Trophoblast cell (in vitro differentiated cells and primary cell): ENCODE measurements around the gene KIF23.

Experiments used
- DNase-seq, 2 donors: peaks; one replicate each; pipeline ENCODE4 v3.0.0-alpha.2; 2016
- H2AFZ ChIP-seq: 2 replicates; pipeline ENCODE4 v1.6.1; 2013; ENCODE audit warnings: low read length, moderate library complexity, mild to moderate bottlenecking; ENCODE audit not compliant: insufficient read depth, poor library complexity
- H2AK5ac ChIP-seq: 2 replicates; pipeline ENCODE4 v1.6.1; 2013; ENCODE audit warnings: mild to moderate bottlenecking, low read length
- H2BK120ac ChIP-seq: 2 replicates; pipeline ENCODE4 v1.6.1; 2013; ENCODE audit warnings: low read length, mild to moderate bottlenecking, moderate library complexity; ENCODE audit not compliant: insufficient read depth, poor library complexity
- H2BK12ac ChIP-seq: 2 replicates; pipeline ENCODE4 v1.6.1; 2013; ENCODE audit warnings: mild to moderate bottlenecking, low read length, moderate library complexity
- H2BK5ac ChIP-seq: 2 replicates; pipeline ENCODE4 v1.6.1; 2013; ENCODE audit warnings: low read length, low read depth, moderate library complexity, mild to moderate bottlenecking; ENCODE audit not compliant: poor library complexity
- H3K14ac ChIP-seq: 2 replicates; pipeline ENCODE4 v1.6.1; 2013; ENCODE audit warnings: mild to moderate bottlenecking, low read length
- H3K18ac ChIP-seq: 2 replicates; pipeline ENCODE4 v1.6.1; 2013; ENCODE audit warnings: mild to moderate bottlenecking, low read length
- H3K23ac ChIP-seq: 2 replicates; pipeline ENCODE4 v1.6.1; 2013; ENCODE audit warnings: low read length
- H3K27ac ChIP-seq: 2 replicates; pipeline ENCODE4 v1.5.1; 2013; ENCODE audit warnings: low read depth, mild to moderate bottlenecking, inconsistent platforms, low read length, moderate library complexity
- H3K27me3 ChIP-seq: 2 replicates; pipeline ENCODE4 v1.6.1; 2013; ENCODE audit warnings: inconsistent platforms, mild to moderate bottlenecking, low read length, moderate library complexity; ENCODE audit not compliant: insufficient read depth
- H3K36me3 ChIP-seq, 2 experiments: 1 replicate in 1 of 2; 2 replicates in 1 of 2; pipeline ENCODE4 v1.6.1; 2013; ENCODE audit warnings: low read length in 2 of 2, mild to moderate bottlenecking in 2 of 2, moderate library complexity in 1 of 2; ENCODE audit not compliant: insufficient read depth in 2 of 2, control insufficient read depth in 1 of 2
- H3K4ac ChIP-seq: 2 replicates; pipeline ENCODE4 v1.6.1; 2013; ENCODE audit warnings: low read depth, mild to moderate bottlenecking, low read length, moderate library complexity
- H3K4me1 ChIP-seq, 2 experiments: 1 replicate in 1 of 2; 2 replicates in 1 of 2; pipeline ENCODE4 v1.6.1; 2013; ENCODE audit warnings: low read length in 2 of 2, mild to moderate bottlenecking in 2 of 2, moderate library complexity in 1 of 2; ENCODE audit not compliant: insufficient read depth in 2 of 2, control insufficient read depth in 1 of 2
- H3K4me2 ChIP-seq: 2 replicates; pipeline ENCODE4 v1.6.1; 2013; ENCODE audit warnings: inconsistent platforms, mild to moderate bottlenecking, low read length, moderate library complexity
- H3K4me3 ChIP-seq: 2 replicates; pipeline ENCODE4 v1.5.1; 2013; ENCODE audit warnings: mild to moderate bottlenecking, low read depth, low read length, inconsistent platforms
- H3K79me1 ChIP-seq: one replicate; pipeline ENCODE4 v1.6.1; 2013; ENCODE audit warnings: low read length
- H3K79me2 ChIP-seq: 2 replicates; pipeline ENCODE4 v1.6.1; 2013; ENCODE audit warnings: low read length, mild to moderate bottlenecking; ENCODE audit not compliant: control insufficient read depth, insufficient read depth, poor library complexity
- H3K9ac ChIP-seq: 2 replicates; pipeline ENCODE4 v1.6.1; 2013; ENCODE audit warnings: mild to moderate bottlenecking, low read length
- H3K9me3 ChIP-seq: 2 replicates; pipeline ENCODE4 v1.6.1; 2013; ENCODE audit warnings: low read depth, mild to moderate bottlenecking, control low read depth, inconsistent platforms, low read length; ENCODE audit not compliant: insufficient read depth
- H4K12ac ChIP-seq: 2 replicates; pipeline ENCODE4 v1.6.1; 2013; ENCODE audit warnings: low read depth, mild to moderate bottlenecking, low read length, moderate library complexity
- H4K8ac ChIP-seq: 2 replicates; pipeline ENCODE4 v1.6.1; 2013; ENCODE audit warnings: low read depth, mild to moderate bottlenecking, low read length, moderate library complexity
- H4K91ac ChIP-seq: one replicate; pipeline ENCODE4 v1.6.1; 2013; ENCODE audit warnings: low read depth, mild to moderate bottlenecking, low read length, moderate library complexity
- WGBS: extraction: QIAGEN DNeasy Blood & Tissue Kit; methylation state at CpG from one replicate; pipeline ENCODE4 v1.1.7; 2013; ENCODE audit warnings: missing lambda C conversion rate; ENCODE audit not compliant: insufficient read length, insufficient coverage; ENCODE audit errors: extremely low coverage; 5-methylcytosine and 5-hydroxymethylcytosine counted together

The KIF23 gene

DNA sequence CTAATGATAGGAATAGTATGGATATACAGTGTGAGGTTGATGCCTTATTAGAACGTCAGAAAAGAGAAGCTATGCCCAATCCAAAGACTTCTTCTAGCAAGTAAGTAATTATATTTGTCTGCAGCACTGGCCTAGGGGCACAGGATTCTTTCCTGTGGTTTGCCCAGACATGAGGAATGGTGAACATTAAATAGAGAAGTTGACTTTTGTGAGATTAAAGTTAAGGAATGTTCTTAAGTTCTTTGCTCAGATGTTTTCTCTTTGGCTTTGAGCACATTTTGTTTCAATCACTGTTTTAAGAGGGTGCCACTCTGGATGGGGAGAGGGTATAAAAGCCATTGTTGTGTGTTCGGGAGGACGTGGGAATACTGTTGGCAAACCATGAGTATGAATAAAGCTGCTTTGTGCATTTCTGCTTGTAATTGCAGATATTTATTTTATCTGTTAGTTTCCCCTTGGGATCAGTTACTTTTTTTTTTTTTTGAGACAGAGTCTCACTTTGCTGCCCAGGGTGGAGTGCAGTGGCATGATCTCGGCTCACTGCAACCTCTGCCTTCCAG, 8.3 kb downstream of the KIF23 start:
- H2AK5ac ChIP-seq, result no peak overlapping the region
- H3K4ac ChIP-seq, result no peak overlapping the region
- no peaks in the 10 kb centered on the region for H3K27me3 ChIP-seq
- H3K9me3 ChIP-seq, result no peaks in the 10 kb centered on the region
- peaks cover 13 to 38% of the 10 kb centered on the region in 2 experiments for H3K36me3 ChIP-seq
- H3K9ac ChIP-seq, result no peak overlapping the region
- no peak overlapping the region for H3K23ac ChIP-seq
- H2BK120ac ChIP-seq, result no peak overlapping the region
- H3K4me2 ChIP-seq, result no peak overlapping the region
- WGBS, result no CpG with 5 or more reads among the region's 4 CpGs
- H3K79me2 ChIP-seq, result no peaks in the 10 kb centered on the region
- H3K79me1 ChIP-seq, result no peaks in the 10 kb centered on the region
- no peak overlapping the region for H2BK12ac ChIP-seq
- H3K4me3 ChIP-seq, result no peak overlapping the region
- no peak overlapping the region for H3K18ac ChIP-seq
- H2AFZ ChIP-seq, result no peak overlapping the region
- no peak overlapping the region for H2BK5ac ChIP-seq
- H3K14ac ChIP-seq, result no peak overlapping the region
- H4K8ac ChIP-seq, result no peak overlapping the region
- DNase-seq, result no peak
- no peak overlapping the region for H4K12ac ChIP-seq
- no peaks in the 10 kb centered on the region for H3K4me1 ChIP-seq
- no peak overlapping the region for H4K91ac ChIP-seq
- no peak overlapping the region for H3K27ac ChIP-seq

- no CpG with 5 or more reads among the region's 2 CpGs for WGBS
- no peak overlapping the region for H3K23ac ChIP-seq
- no peaks in the 10 kb centered on the region for H3K9me3 ChIP-seq
- no peaks in the 10 kb centered on the region for H3K27me3 ChIP-seq
- H4K91ac ChIP-seq, result no peak overlapping the region
- no peak overlapping the region for H4K12ac ChIP-seq
- H3K9ac ChIP-seq, result no peak overlapping the region
- no peak overlapping the region for H3K14ac ChIP-seq
- H3K4ac ChIP-seq, result no peak overlapping the region
- H3K4me2 ChIP-seq, result no peak overlapping the region
- no peak overlapping the region for H3K27ac ChIP-seq
- no peaks in the 10 kb centered on the region for H3K79me1 ChIP-seq
- no peak overlapping the region for H2AFZ ChIP-seq
- no peak for DNase-seq
- H2BK5ac ChIP-seq, result no peak overlapping the region
- no peak overlapping the region for H4K8ac ChIP-seq
- no peak overlapping the region for H2AK5ac ChIP-seq
- no peaks in the 10 kb centered on the region for H3K4me1 ChIP-seq
- no peak overlapping the region for H3K18ac ChIP-seq
- no peak overlapping the region for H2BK12ac ChIP-seq
- no peak overlapping the region for H3K4me3 ChIP-seq
- no peaks in the 10 kb centered on the region for H3K79me2 ChIP-seq
- no peak overlapping the region for H2BK120ac ChIP-seq
- H3K36me3 ChIP-seq, result peaks cover 17 to 32% of the 10 kb centered on the region in 2 experiments
Observed at GRCh38 chr15:69424001-69424400, 9.9 kb downstream of the KIF23 start.

GRCh38 chr15:69424748-69425413, 10.7 kb downstream of the KIF23 start:
- no peak overlapping the region for H4K91ac ChIP-seq
- H3K9ac ChIP-seq, result no peak overlapping the region
- H3K4me2 ChIP-seq, result no peak overlapping the region
- peaks cover 22 to 36% of the 10 kb centered on the region in 2 experiments for H3K36me3 ChIP-seq
- no CpG with 5 or more reads among the region's 1 CpG for WGBS
- H2AFZ ChIP-seq, result no peak overlapping the region
- no peaks in the 10 kb centered on the region for H3K27me3 ChIP-seq
- H3K23ac ChIP-seq, result no peak overlapping the region
- no peaks in the 10 kb centered on the region for H3K4me1 ChIP-seq
- H2BK5ac ChIP-seq, result no peak overlapping the region
- H4K8ac ChIP-seq, result no peak overlapping the region
- H3K14ac ChIP-seq, result no peak overlapping the region
- no peak overlapping the region for H3K4me3 ChIP-seq
- DNase-seq, result no peak
- no peaks in the 10 kb centered on the region for H3K9me3 ChIP-seq
- no peak overlapping the region for H2BK12ac ChIP-seq
- no peak overlapping the region for H3K4ac ChIP-seq
- no peak overlapping the region for H2BK120ac ChIP-seq
- no peaks in the 10 kb centered on the region for H3K79me1 ChIP-seq
- no peaks in the 10 kb centered on the region for H3K79me2 ChIP-seq
- no peak overlapping the region for H2AK5ac ChIP-seq
- no peak overlapping the region for H3K18ac ChIP-seq
- H3K27ac ChIP-seq, result no peak overlapping the region
- no peak overlapping the region for H4K12ac ChIP-seq

- H3K4me2 ChIP-seq, result no peak overlapping the region
- no peak overlapping the region for H2BK120ac ChIP-seq
- no peak for DNase-seq
- no peak overlapping the region for H3K14ac ChIP-seq
- no peak overlapping the region for H3K9ac ChIP-seq
- H3K4ac ChIP-seq, result no peak overlapping the region
- no CpG with 5 or more reads among the region's 1 CpG for whole genome bisulfite sequencing
- no peak overlapping the region for H3K4me3 ChIP-seq
- no peaks in the 10 kb centered on the region for H3K4me1 ChIP-seq
- peaks cover 26 to 40% of the 10 kb centered on the region in 2 experiments for H3K36me3 ChIP-seq
- H4K91ac ChIP-seq, result no peak overlapping the region
- H4K8ac ChIP-seq, result no peak overlapping the region
- no peak overlapping the region for H4K12ac ChIP-seq
- H2BK12ac ChIP-seq, result no peak overlapping the region
- H3K23ac ChIP-seq, result no peak overlapping the region
- no peaks in the 10 kb centered on the region for H3K79me1 ChIP-seq
- H3K18ac ChIP-seq, result no peak overlapping the region
- H3K9me3 ChIP-seq, result peaks cover 3% of the 10 kb centered on the region
- no peaks in the 10 kb centered on the region for H3K27me3 ChIP-seq
- H2AFZ ChIP-seq, result no peak overlapping the region
- H2AK5ac ChIP-seq, result no peak overlapping the region
- no peaks in the 10 kb centered on the region for H3K79me2 ChIP-seq
- no peak overlapping the region for H2BK5ac ChIP-seq
- H3K27ac ChIP-seq, result no peak overlapping the region
Observed at GRCh38 chr15:69433831-69434230, 19.7 kb downstream of the KIF23 start.
